DMS153 (cell line): Measurements from ENCODE around the gene C19orf73.
A peak's percentile ranks its signal among the peaks of the same experiment; 100 is the strongest.

Experiments used
- DNase-seq: peaks from one replicate; lab custom pipeline; 2025; lab: John Stamatoyannopoulos, UW

The C19orf73 gene

GRCh38 chr19:49118565-49119410 is at the start of gene C19orf73:
Gene C19orf73 (minus strand): TSS chr19:49119143. CDS start chr19:49119022, 121 bp downstream.
- DNase-seq: peak; percentile 86

- no peak for DNase-seq
Measured at GRCh38 chr19:49168421-49168820, 49.5 kb upstream of the C19orf73 start.

- no peak for DNase-seq
Measured at GRCh38 chr19:49167857-49168409, 49.0 kb upstream of the C19orf73 start.

- no peak for DNase-seq
Measured at GRCh38 chr19:49165865-49166301, 46.9 kb upstream of the C19orf73 start.

- DNase-seq: peak; percentile 23
Measured at GRCh38 chr19:49165111-49165750, 46.3 kb upstream of the C19orf73 start.

- no peak for DNase-seq
Measured at GRCh38 chr19:49161987-49162386, 43.0 kb upstream of the C19orf73 start.

GRCh38 chr19:49160450-49161189 is 41.7 kb upstream of the C19orf73 start:
- DNase-seq: no peak

- DNase-seq: peak; percentile 62
Measured at GRCh38 chr19:49157445-49158224, 38.7 kb upstream of the C19orf73 start, which contains the start of gene TRPM4. Gene TRPM4 (plus strand): TSS chr19:49157792. CDS start chr19:49157867, 75 bp downstream.

- no peak for DNase-seq
Measured at GRCh38 chr19:49155820-49156346, 36.9 kb upstream of the C19orf73 start.

- no peak for DNase-seq
Measured at GRCh38 chr19:49155005-49155819, 36.3 kb upstream of the C19orf73 start, which contains the start of gene HRC. Gene HRC (minus strand): TSS chr19:49155396. CDS start chr19:49155237, 159 bp downstream.

GRCh38 chr19:49154279-49154678 is 35.3 kb upstream of the C19orf73 start:
- no peak for DNase-seq

GRCh38 chr19:49153167-49153809 is 34.3 kb upstream of the C19orf73 start:
- no peak for DNase-seq

- DNase-seq: no peak
Measured at GRCh38 chr19:49152119-49152550, 33.2 kb upstream of the C19orf73 start.

- DNase-seq: peak; percentile 97
Measured at GRCh38 chr19:49151267-49152118, 32.5 kb upstream of the C19orf73 start.

GRCh38 chr19:49150944-49151243 is 32.0 kb upstream of the C19orf73 start:
- DNase-seq: no peak

GRCh38 chr19:49150106-49150943 is 31.4 kb upstream of the C19orf73 start:
- peak; percentile 73 for DNase-seq

GRCh38 chr19:49149652-49150105 is 30.7 kb upstream of the C19orf73 start:
- DNase-seq: peak; percentile 64
